Measurements from ENCODE around the gene EEFSEC. TPM values are rescaled to one million over a fixed set of nuclear protein-coding genes. Genes with fewer than 3 reads are reported as not detected.

EEFSEC gene
- total RNA-seq, 1 donor from 2014 or later: 7.1 TPM

DNA sequence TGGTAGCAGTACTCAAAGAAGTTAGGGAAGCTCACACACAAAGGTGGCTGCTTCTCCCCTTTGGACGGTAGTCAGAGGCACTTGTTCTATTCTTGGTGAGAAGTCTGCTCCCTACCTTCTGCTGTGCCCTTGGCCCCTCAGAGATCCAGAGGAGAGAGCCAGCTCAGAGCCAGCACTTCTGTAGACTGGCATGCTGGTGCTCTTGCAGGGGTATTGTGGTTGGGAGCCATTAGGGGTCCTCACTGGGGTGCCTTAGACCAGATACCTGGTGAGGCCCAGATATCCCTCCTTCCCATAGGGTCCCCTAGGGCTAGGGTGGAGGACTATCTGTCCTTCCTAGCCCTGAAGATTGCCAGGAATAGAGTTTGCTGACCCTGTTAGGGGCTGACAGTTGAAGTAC lies 140.6 kb downstream of the EEFSEC start:
- H3K36me3 Mint-ChIP-seq (ENCODE audit: low read depth, unreplicated experiment): no peaks in the 10 kb centered on the region
- H3K4me3 Mint-ChIP-seq (ENCODE audit: unreplicated experiment): no peak overlapping the region
- DNase-seq (ENCODE audit: low spot score): no peak
- no peaks in the 10 kb centered on the region for H3K9me3 Mint-ChIP-seq (ENCODE audit: unreplicated experiment)
- no peaks in the 10 kb centered on the region for H3K27me3 Mint-ChIP-seq (ENCODE audit: unreplicated experiment)
- H3K4me1 Mint-ChIP-seq (ENCODE audit: unreplicated experiment): peaks cover 8% of the 10 kb centered on the region
- H3K27ac Mint-ChIP-seq (ENCODE audit: unreplicated experiment): no peak overlapping the region
- TF ChIP-seq, protein P1, sequence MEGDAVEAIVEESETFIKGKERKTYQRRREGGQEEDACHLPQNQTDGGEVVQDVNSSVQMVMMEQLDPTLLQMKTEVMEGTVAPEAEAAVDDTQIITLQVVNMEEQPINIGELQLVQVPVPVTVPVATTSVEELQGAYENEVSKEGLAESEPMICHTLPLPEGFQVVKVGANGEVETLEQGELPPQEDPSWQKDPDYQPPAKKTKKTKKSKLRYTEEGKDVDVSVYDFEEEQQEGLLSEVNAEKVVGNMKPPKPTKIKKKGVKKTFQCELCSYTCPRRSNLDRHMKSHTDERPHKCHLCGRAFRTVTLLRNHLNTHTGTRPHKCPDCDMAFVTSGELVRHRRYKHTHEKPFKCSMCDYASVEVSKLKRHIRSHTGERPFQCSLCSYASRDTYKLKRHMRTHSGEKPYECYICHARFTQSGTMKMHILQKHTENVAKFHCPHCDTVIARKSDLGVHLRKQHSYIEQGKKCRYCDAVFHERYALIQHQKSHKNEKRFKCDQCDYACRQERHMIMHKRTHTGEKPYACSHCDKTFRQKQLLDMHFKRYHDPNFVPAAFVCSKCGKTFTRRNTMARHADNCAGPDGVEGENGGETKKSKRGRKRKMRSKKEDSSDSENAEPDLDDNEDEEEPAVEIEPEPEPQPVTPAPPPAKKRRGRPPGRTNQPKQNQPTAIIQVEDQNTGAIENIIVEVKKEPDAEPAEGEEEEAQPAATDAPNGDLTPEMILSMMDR (IDR thresholded peaks at IDR 0.05; ENCODE audit: unreplicated experiment): no peak

DNA sequence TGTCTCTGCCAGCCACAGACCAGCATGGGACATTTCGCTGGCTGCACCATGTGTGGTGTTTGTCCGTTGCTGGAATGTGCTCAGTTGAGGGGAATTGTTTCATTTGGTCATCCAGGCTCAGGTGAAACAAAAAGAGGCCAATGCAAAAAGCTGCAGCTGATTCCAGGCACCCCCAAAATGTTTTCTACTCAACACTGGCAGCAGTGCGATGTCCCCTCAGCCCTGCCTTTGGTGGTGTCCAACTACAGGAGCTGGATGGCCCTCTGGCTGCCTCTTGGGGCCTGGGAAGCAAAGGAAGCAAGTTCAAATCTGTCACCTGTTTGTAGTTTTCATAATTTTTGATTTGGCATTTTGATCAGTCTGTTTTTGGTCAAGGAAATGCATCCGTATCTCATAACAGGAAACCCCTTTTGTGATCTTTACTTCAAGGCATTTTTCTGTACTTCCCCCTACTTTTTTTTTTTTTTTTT lies 141.8 kb downstream of the EEFSEC start:
- H3K36me3 Mint-ChIP-seq (ENCODE audit: low read depth, unreplicated experiment): no peaks in the 10 kb centered on the region
- no peaks in the 10 kb centered on the region for H3K9me3 Mint-ChIP-seq (ENCODE audit: unreplicated experiment)
- no peaks in the 10 kb centered on the region for H3K27me3 Mint-ChIP-seq (ENCODE audit: unreplicated experiment)
- H3K27ac Mint-ChIP-seq (ENCODE audit: unreplicated experiment): no peak overlapping the region
- no peak for DNase-seq (ENCODE audit: low spot score)
- peaks cover 8% of the 10 kb centered on the region for H3K4me1 Mint-ChIP-seq (ENCODE audit: unreplicated experiment)
- no peak overlapping the region for H3K4me3 Mint-ChIP-seq (ENCODE audit: unreplicated experiment)
- TF ChIP-seq, protein P1 (IDR thresholded peaks at IDR 0.05; ENCODE audit: unreplicated experiment): no peak

DNA sequence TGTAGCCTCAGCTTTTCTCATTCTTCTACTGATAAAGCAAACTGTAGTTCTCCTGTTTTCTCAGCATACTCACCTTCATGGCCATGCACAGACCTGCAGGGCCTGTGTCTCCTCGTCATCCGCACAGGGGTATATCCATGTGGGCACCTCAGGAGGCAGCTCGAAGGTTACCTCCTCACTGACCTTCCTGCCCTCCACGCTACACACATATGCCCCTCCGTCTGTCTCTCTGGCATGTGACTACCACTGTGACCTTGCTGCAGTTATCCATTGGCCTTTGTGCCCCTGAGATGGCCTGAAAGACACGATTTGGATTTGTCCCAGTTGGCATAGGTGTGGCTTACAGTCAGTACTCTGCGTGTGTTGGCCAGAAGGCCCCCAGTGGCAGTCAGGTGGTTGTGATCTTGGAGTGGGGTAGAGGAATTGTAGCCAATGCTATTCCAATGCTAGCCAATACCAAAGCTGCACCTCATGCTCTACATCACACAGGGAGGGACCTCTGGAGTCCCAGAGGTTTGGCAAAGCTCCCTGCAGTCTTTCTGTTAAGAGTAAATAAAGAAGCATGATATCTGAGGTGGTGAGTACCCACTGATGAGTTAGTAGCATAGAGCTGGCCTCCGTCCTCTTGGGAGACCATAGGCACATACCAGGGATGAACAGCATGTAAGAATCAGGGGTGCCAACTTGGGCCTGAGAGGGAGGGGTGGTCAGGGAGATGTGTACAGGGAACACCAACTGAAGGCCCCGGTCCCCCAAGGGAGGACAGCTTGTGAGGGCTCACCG lies 143.4 kb downstream of the EEFSEC start:
- Mint-ChIP-seq H3K27me3 (ENCODE audit: unreplicated experiment) (no peaks in the 10 kb centered on the region), H3K36me3 (ENCODE audit: low read depth, unreplicated experiment) (no peaks in the 10 kb centered on the region), H3K4me1 (ENCODE audit: unreplicated experiment) (peaks cover 8% of the 10 kb centered on the region), H3K4me3 (ENCODE audit: unreplicated experiment) (no peak overlapping the region), H3K9me3 (ENCODE audit: unreplicated experiment) (no peaks in the 10 kb centered on the region), H3K27ac (ENCODE audit: unreplicated experiment) (no peak overlapping the region)
- no peak for DNase-seq (ENCODE audit: low spot score)
- TF ChIP-seq, protein P1 (IDR thresholded peaks at IDR 0.05; ENCODE audit: unreplicated experiment): no peak

DNA sequence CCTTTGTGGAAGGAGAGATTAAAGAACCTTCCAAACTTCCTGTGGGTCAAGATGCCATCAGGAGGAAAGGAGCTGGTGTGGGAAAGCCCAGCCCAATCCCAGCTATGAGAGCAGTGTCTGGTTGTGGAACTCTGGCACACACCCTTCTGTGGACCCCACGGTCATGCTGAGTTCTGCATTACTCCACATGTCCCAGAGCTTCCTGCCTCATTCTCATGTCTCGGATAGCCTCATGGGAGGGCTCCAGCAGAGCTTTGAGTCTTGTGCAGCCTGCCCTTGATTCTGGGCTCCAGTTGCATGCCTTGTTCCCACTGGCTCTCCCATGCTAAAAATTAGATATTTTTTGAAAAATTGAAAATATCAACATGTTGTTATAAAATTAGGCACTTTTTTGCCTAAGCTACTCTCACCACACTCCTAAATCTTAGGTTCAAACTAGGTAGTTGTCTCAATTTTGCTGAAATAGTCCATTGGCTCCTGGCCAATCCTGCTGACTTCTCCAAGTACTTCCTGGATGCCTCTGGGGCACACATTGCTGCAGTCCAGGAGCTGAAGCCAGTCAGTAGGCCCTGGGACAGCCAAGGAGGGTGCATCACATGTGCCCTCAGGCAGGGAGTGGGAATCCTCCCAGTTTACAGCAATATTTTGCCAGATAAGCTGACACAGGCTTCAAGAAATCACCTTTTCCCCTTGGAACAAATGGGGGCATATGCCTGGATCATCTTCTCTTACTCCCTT lies 144.3 kb downstream of the EEFSEC start:
- Mint-ChIP-seq H3K9me3 (ENCODE audit: unreplicated experiment) (no peaks in the 10 kb centered on the region), H3K4me3 (ENCODE audit: unreplicated experiment) (no peak overlapping the region), H3K27ac (ENCODE audit: unreplicated experiment) (no peak overlapping the region), H3K36me3 (ENCODE audit: low read depth, unreplicated experiment) (no peaks in the 10 kb centered on the region), H3K4me1 (ENCODE audit: unreplicated experiment) (peaks cover 8% of the 10 kb centered on the region), H3K27me3 (ENCODE audit: unreplicated experiment) (no peaks in the 10 kb centered on the region)
- DNase-seq (ENCODE audit: low spot score): no peak
- TF ChIP-seq, protein P1 (IDR thresholded peaks at IDR 0.05; ENCODE audit: unreplicated experiment): no peak
